ENCODE data around the gene HRAS.

Gene HRAS

GRCh38 chr11:512761-513595, 22.4 kb downstream of the HRAS start:
- H3K9me2 ChIP-seq (replicated peaks; ENCODE audit: low read depth, low read length), result no peaks in the 10 kb centered on the region
- no peaks in the 10 kb centered on the region for H3K27me3 ChIP-seq (ENCODE audit: insufficient read depth, low read length, poor library complexity, severe bottlenecking)
- no peak overlapping the region for H3K4me3 ChIP-seq (ENCODE audit: low read length, poor library complexity, severe bottlenecking)
- H3K9me3 ChIP-seq (ENCODE audit: insufficient read depth, low read depth, low read length), result no peaks in the 10 kb centered on the region; the same call in 1 of the 2 replicates
- no peak overlapping the region for H3K9ac ChIP-seq (ENCODE audit: low read depth, low read length, poor library complexity, severe bottlenecking)
- no peaks in the 10 kb centered on the region for H3K36me3 ChIP-seq (ENCODE audit: insufficient read depth, low read length)
- no peak overlapping the region for H3K4me2 ChIP-seq (ENCODE audit: low read depth, low read length, poor library complexity, severe bottlenecking)
- H2AFZ ChIP-seq (ENCODE audit: low read length), result no peak overlapping the region
- H3F3A ChIP-seq (ENCODE audit: low read depth), result peaks cover under 1% of the 10 kb centered on the region; the same call in 1 of the 2 replicates
- no peaks in the 10 kb centered on the region for H4K20me1 ChIP-seq (ENCODE audit: insufficient read depth, low read length, poor library complexity, severe bottlenecking)
- TF ChIP-seq CTCF (conservative IDR thresholded peaks at IDR 0.05; ENCODE audit: low read length), result no peak
- TF ChIP-seq EZH2phosphoT487 (IDR thresholded peaks at IDR 0.05; ENCODE audit: borderline replicate concordance), result no peak
- H3K79me2 ChIP-seq (ENCODE audit: insufficient read depth, low read length), result peaks cover under 1% of the 10 kb centered on the region; the same call in 1 of the 2 replicates
- H3K4me1 ChIP-seq (ENCODE audit: insufficient read depth, low read length, poor library complexity, severe bottlenecking), result no peaks in the 10 kb centered on the region

- Histone ChIP-seq H3K4me2 (ENCODE audit: low read depth, low read length, poor library complexity, severe bottlenecking) (no peak overlapping the region), H3K79me2 (ENCODE audit: insufficient read depth, low read length) (peaks cover 32% of the 10 kb centered on the region), H3K4me1 (ENCODE audit: insufficient read depth, low read length, poor library complexity, severe bottlenecking) (peaks cover 9% of the 10 kb centered on the region), H3K9me2 (replicated peaks; ENCODE audit: low read depth, low read length) (no peaks in the 10 kb centered on the region), H4K20me1 (ENCODE audit: insufficient read depth, low read length, poor library complexity, severe bottlenecking) (peaks cover 13% of the 10 kb centered on the region), H3K9me3 (ENCODE audit: insufficient read depth, low read depth, low read length) (no peaks in the 10 kb centered on the region), H3K4me3 (ENCODE audit: low read length, poor library complexity, severe bottlenecking) (no peak overlapping the region), H2AFZ (ENCODE audit: low read length) (no peak overlapping the region), H3K9ac (ENCODE audit: low read depth, low read length, poor library complexity, severe bottlenecking) (no peak overlapping the region), H3K36me3 (ENCODE audit: insufficient read depth, low read length) (no peaks in the 10 kb centered on the region), H3K27me3 (ENCODE audit: insufficient read depth, low read length, poor library complexity, severe bottlenecking) (no peaks in the 10 kb centered on the region), H3F3A (ENCODE audit: low read depth) (peaks cover 5% of the 10 kb centered on the region; the same call in 1 of the 2 replicates)
- TF ChIP-seq CTCF (conservative IDR thresholded peaks at IDR 0.05; ENCODE audit: low read length) (no peak), EZH2phosphoT487 (IDR thresholded peaks at IDR 0.05; ENCODE audit: borderline replicate concordance) (no peak)
Measured at GRCh38 chr11:508956-509355, 26.4 kb downstream of the HRAS start.

GRCh38 chr11:507727-508515, 27.5 kb downstream of the HRAS start:
- Histone ChIP-seq H3K9ac (ENCODE audit: low read depth, low read length, poor library complexity, severe bottlenecking) (no peak overlapping the region), H4K20me1 (ENCODE audit: insufficient read depth, low read length, poor library complexity, severe bottlenecking) (peaks cover 13% of the 10 kb centered on the region), H3K9me3 (ENCODE audit: insufficient read depth, low read depth, low read length) (no peaks in the 10 kb centered on the region), H3K9me2 (replicated peaks; ENCODE audit: low read depth, low read length) (no peaks in the 10 kb centered on the region), H3K4me1 (ENCODE audit: insufficient read depth, low read length, poor library complexity, severe bottlenecking) (peaks cover 9% of the 10 kb centered on the region), H3K79me2 (ENCODE audit: insufficient read depth, low read length) (peaks cover 36% of the 10 kb centered on the region), H3K4me2 (ENCODE audit: low read depth, low read length, poor library complexity, severe bottlenecking) (peak overlapping the region; percentile 53), H3K4me3 (ENCODE audit: low read length, poor library complexity, severe bottlenecking) (peak overlapping the region; percentile 100), H3K27me3 (ENCODE audit: insufficient read depth, low read length, poor library complexity, severe bottlenecking) (no peaks in the 10 kb centered on the region), H3K36me3 (ENCODE audit: insufficient read depth, low read length) (no peaks in the 10 kb centered on the region), H3F3A (ENCODE audit: low read depth) (peaks cover 5% of the 10 kb centered on the region; the same call in 1 of the 2 replicates), H2AFZ (ENCODE audit: low read length) (no peak overlapping the region)
- TF ChIP-seq CTCF (conservative IDR thresholded peaks at IDR 0.05; ENCODE audit: low read length) (no peak), EZH2phosphoT487 (IDR thresholded peaks at IDR 0.05; ENCODE audit: borderline replicate concordance) (no peak)
